ENCODE results near the gene SDK1.

Gene SDK1

GRCh38 chr7:3649678-3650440, 348.8 kb downstream of the SDK1 start:
- Mint-ChIP-seq H3K4me3 (no peak overlapping the region), H3K27me3 (no peaks in the 10 kb centered on the region), H3K4me1 (ENCODE audit: low read depth) (no peaks in the 10 kb centered on the region), H3K9me3 (ENCODE audit: low read depth) (no peaks in the 10 kb centered on the region), H3K36me3 (no peaks in the 10 kb centered on the region), H3K27ac (no peak overlapping the region)

GRCh38 chr7:3650844-3651243, 349.8 kb downstream of the SDK1 start:
- no peak overlapping the region for H3K27ac Mint-ChIP-seq
- no peaks in the 10 kb centered on the region for H3K4me1 Mint-ChIP-seq (ENCODE audit: low read depth)
- no peaks in the 10 kb centered on the region for H3K9me3 Mint-ChIP-seq (ENCODE audit: low read depth)
- H3K4me3 Mint-ChIP-seq: no peak overlapping the region
- H3K27me3 Mint-ChIP-seq: no peaks in the 10 kb centered on the region
- no peaks in the 10 kb centered on the region for H3K36me3 Mint-ChIP-seq

GRCh38 chr7:3655635-3656034, 354.6 kb downstream of the SDK1 start:
- Mint-ChIP-seq H3K4me1 (ENCODE audit: low read depth) (no peaks in the 10 kb centered on the region), H3K9me3 (ENCODE audit: low read depth) (no peaks in the 10 kb centered on the region), H3K36me3 (no peaks in the 10 kb centered on the region), H3K27me3 (peaks cover 3% of the 10 kb centered on the region), H3K4me3 (no peak overlapping the region), H3K27ac (no peak overlapping the region)

GRCh38 chr7:3657206-3657605, 356.2 kb downstream of the SDK1 start:
- H3K27me3 Mint-ChIP-seq: peaks cover 3% of the 10 kb centered on the region
- H3K4me3 Mint-ChIP-seq: no peak overlapping the region

GRCh38 chr7:3668743-3669142, 367.7 kb downstream of the SDK1 start:
- Mint-ChIP-seq H3K27ac (no peak overlapping the region), H3K4me3 (no peak overlapping the region), H3K9me3 (ENCODE audit: low read depth) (no peaks in the 10 kb centered on the region), H3K4me1 (ENCODE audit: low read depth) (peaks cover 1% of the 10 kb centered on the region), H3K36me3 (no peaks in the 10 kb centered on the region), H3K27me3 (peaks cover 1% of the 10 kb centered on the region)

More at GRCh38 chr7:3657206-3657605, 356.2 kb downstream of the SDK1 start:
- no peaks in the 10 kb centered on the region for H3K36me3 Mint-ChIP-seq
- H3K27ac Mint-ChIP-seq: no peak overlapping the region
- H3K9me3 Mint-ChIP-seq (ENCODE audit: low read depth): no peaks in the 10 kb centered on the region
- no peaks in the 10 kb centered on the region for H3K4me1 Mint-ChIP-seq (ENCODE audit: low read depth)

GRCh38 chr7:3670898-3671297, 369.8 kb downstream of the SDK1 start:
- Mint-ChIP-seq H3K4me1 (ENCODE audit: low read depth) (peaks cover 1% of the 10 kb centered on the region), H3K9me3 (ENCODE audit: low read depth) (no peaks in the 10 kb centered on the region), H3K4me3 (no peak overlapping the region), H3K27ac (no peak overlapping the region), H3K27me3 (peaks cover 1% of the 10 kb centered on the region), H3K36me3 (no peaks in the 10 kb centered on the region)

GRCh38 chr7:3673524-3673923, 372.5 kb downstream of the SDK1 start:
- Mint-ChIP-seq H3K4me1 (ENCODE audit: low read depth) (peaks cover 1% of the 10 kb centered on the region), H3K4me3 (no peak overlapping the region), H3K9me3 (ENCODE audit: low read depth) (no peaks in the 10 kb centered on the region), H3K27ac (no peak overlapping the region), H3K36me3 (no peaks in the 10 kb centered on the region), H3K27me3 (no peaks in the 10 kb centered on the region)

- Mint-ChIP-seq H3K4me3 (no peak overlapping the region), H3K9me3 (ENCODE audit: low read depth) (no peaks in the 10 kb centered on the region), H3K27me3 (no peaks in the 10 kb centered on the region), H3K36me3 (no peaks in the 10 kb centered on the region), H3K27ac (no peak overlapping the region), H3K4me1 (ENCODE audit: low read depth) (peaks cover 1% of the 10 kb centered on the region)
These were observed 377.3 kb downstream of the SDK1 start for GRCh38 chr7:3678314-3678810.

GRCh38 chr7:3682028-3682710, 381.1 kb downstream of the SDK1 start:
- Mint-ChIP-seq H3K4me1 (ENCODE audit: low read depth) (no peaks in the 10 kb centered on the region), H3K27me3 (no peaks in the 10 kb centered on the region), H3K27ac (no peak overlapping the region), H3K4me3 (no peak overlapping the region), H3K9me3 (ENCODE audit: low read depth) (no peaks in the 10 kb centered on the region), H3K36me3 (no peaks in the 10 kb centered on the region)

- no peak overlapping the region for H3K4me3 Mint-ChIP-seq
- H3K27me3 Mint-ChIP-seq: no peaks in the 10 kb centered on the region
- no peaks in the 10 kb centered on the region for H3K36me3 Mint-ChIP-seq
- H3K4me1 Mint-ChIP-seq (ENCODE audit: low read depth): no peaks in the 10 kb centered on the region
- H3K9me3 Mint-ChIP-seq (ENCODE audit: low read depth): no peaks in the 10 kb centered on the region
- no peak overlapping the region for H3K27ac Mint-ChIP-seq
These were observed 382.8 kb downstream of the SDK1 start for GRCh38 chr7:3683546-3684539.

GRCh38 chr7:3688071-3688470, 387.0 kb downstream of the SDK1 start:
- H3K27me3 Mint-ChIP-seq: peaks cover under 1% of the 10 kb centered on the region
- no peaks in the 10 kb centered on the region for H3K36me3 Mint-ChIP-seq
- no peak overlapping the region for H3K27ac Mint-ChIP-seq
- no peaks in the 10 kb centered on the region for H3K9me3 Mint-ChIP-seq (ENCODE audit: low read depth)
- H3K4me3 Mint-ChIP-seq: no peak overlapping the region
- H3K4me1 Mint-ChIP-seq (ENCODE audit: low read depth): no peaks in the 10 kb centered on the region

- Mint-ChIP-seq H3K9me3 (ENCODE audit: low read depth) (no peaks in the 10 kb centered on the region), H3K27me3 (peaks cover 4% of the 10 kb centered on the region), H3K36me3 (no peaks in the 10 kb centered on the region), H3K4me3 (no peak overlapping the region), H3K27ac (no peak overlapping the region), H3K4me1 (ENCODE audit: low read depth) (no peaks in the 10 kb centered on the region)
These were observed 387.8 kb downstream of the SDK1 start for GRCh38 chr7:3688842-3689241.

- no peaks in the 10 kb centered on the region for H3K4me1 Mint-ChIP-seq (ENCODE audit: low read depth)
- no peaks in the 10 kb centered on the region for H3K36me3 Mint-ChIP-seq
- no peak overlapping the region for H3K27ac Mint-ChIP-seq
- no peaks in the 10 kb centered on the region for H3K9me3 Mint-ChIP-seq (ENCODE audit: low read depth)
- peaks cover 4% of the 10 kb centered on the region for H3K27me3 Mint-ChIP-seq
- H3K4me3 Mint-ChIP-seq: no peak overlapping the region
These were observed 390.6 kb downstream of the SDK1 start for GRCh38 chr7:3691478-3692158.

GRCh38 chr7:3695602-3696001, 394.6 kb downstream of the SDK1 start:
- H3K27ac Mint-ChIP-seq: no peak overlapping the region

More at GRCh38 chr7:3695602-3696001, 394.6 kb downstream of the SDK1 start:
- peaks cover 4% of the 10 kb centered on the region for H3K27me3 Mint-ChIP-seq
- no peaks in the 10 kb centered on the region for H3K36me3 Mint-ChIP-seq
- peaks cover 22% of the 10 kb centered on the region for H3K4me1 Mint-ChIP-seq (ENCODE audit: low read depth)
- no peaks in the 10 kb centered on the region for H3K9me3 Mint-ChIP-seq (ENCODE audit: low read depth)
- H3K4me3 Mint-ChIP-seq: no peak overlapping the region

Data from activated naive CD8-positive, alpha-beta T cell (primary cell).